Measurements from ENCODE around the gene POM121C.
"Not testable (repeated sequence)": the region's sequence is repeated elsewhere in the genome, so short reads cannot be mapped to it uniquely, and the experiment has no call there.

POM121C gene

DNA sequence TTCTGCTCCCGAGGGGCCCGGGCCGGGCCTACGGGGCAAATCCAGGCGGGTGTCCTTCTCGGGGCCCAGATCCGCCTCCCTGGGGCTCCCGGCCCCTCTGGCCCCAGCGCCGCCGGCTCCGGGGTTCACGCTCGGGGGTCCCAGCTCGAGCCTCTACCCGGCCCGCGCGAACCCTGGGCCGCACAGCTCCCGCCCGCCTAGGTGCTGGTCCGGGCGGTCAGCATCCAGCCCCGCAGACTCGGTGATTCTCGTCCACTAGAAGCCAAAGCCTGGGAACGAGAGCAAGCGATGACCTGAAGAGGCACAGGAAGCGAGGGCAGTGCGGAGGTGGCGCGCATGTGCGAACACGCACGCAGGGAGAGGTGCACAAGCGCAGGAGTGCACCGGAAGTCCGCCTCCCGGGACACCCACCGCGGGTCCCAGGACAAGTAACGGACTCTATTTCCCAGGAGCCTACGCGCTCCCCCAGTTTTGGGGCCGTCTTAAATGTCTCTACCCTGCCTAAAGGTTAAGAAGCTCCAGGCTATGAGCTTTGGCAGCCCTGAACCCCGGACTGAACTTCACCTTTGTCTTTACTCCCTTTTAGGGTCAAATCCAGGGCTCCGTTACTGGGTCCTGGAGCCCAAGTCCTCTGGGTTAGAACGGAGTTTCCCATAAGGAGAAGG is at the start of gene POM121C:
Gene POM121C (minus strand): TSS at position 321 of the 665 bp plus-strand sequence. CDS start 44,803 bp downstream, outside the sequence.
- peak; percentile 82 for DNase-seq

DNA sequence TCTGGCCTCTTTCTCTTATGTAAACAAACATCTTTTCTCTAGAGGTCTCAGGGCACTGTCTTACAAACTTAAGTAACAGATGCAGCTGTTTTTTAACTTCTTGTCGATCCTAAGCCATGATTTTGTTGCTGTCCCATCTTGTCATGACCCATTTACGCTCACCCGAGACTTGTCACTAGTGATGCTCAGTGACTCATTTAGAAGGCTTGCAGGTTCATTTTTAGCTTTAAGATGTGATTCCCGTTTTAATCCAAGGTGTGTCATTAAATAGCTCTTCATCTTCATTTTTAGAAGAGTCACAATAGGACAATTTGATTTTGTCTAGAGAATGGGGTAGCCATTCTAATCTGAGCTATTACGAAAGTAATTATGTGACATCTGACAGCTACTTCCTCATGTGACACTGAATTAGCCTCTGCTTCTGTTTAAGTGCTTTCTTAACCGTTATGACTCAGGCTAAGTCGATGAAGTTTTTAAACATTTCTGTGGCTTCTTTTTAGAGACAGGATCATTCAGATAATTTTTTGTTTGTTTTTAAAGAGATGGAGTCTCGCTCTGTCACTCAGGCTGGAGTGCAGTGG is 48.7 kb upstream of the POM121C start:
- no peak for DNase-seq

GRCh38 chr7:75533926-75534325 is 47.8 kb upstream of the POM121C start:
- no peak for DNase-seq

DNA sequence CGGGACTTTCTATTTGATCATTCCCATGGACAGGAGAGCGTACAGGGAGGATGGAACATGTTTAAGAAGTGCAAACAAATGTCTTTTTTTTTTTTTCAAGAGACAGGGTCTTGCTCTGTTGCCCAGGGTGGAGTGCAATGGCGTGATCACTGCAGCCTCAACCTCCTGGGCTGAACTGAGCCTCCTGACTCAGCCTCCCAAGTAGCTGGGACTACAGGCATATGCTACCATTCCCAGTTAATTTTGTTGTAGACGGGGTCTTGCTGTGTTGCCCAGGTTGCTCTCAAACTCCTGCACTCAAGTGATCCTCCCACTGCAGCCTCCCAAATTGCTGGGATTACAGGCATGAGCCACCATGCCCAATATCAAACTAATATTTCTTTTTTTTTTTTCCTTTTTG is 46.5 kb upstream of the POM121C start:
- no peak for DNase-seq

- DNase-seq, result no peak
Observed at GRCh38 chr7:75531359-75531821, 45.3 kb upstream of the POM121C start.

DNA sequence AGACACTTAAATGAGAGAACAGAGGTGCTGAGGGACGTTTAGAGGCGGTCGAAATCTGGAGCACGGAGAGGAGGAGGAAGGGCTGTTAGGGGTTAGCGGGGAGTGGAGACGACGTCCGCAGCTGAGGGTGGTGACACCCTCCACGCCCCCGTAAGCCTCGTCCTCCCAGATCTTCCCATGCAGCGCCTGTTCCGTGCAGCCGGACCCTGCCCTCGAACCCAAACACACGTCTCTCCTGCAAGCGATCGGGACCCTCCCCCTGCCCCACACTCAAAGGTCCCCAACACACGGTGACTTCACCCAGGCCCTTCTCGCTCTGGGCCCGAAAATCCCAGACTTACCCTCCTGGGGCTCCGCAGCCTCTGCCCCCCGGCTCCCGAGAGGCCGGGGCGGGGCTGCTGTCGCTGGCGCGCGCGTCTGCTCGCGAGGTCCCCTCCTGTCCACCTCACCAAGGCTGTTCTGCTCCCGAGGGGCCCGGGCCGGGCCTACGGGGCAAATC is 41.2 kb upstream of the POM121C start:
- DNase-seq, result not testable (repeated sequence)

GRCh38 chr7:75521727-75522126 is 35.6 kb upstream of the POM121C start:
- not testable (repeated sequence) for DNase-seq

DNA sequence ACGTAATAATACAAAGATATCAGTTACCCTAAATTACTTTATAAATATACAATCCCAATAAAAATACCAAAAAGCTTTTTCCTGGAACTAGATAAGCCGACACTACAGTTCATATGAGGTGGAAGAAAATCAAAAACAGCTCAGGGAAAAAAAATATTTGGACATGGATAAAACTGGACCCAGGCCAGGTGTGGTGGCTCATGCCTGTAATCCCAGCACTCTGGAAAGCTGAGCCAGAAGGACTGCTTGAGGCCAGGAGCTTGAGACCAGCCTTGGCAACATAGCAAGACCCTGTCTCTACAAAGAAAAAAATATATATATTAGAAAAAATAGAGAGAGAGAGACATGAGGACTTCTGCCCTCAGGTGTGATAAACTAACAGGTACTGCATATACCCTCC is 32.7 kb upstream of the POM121C start:
- not testable (repeated sequence) for DNase-seq

DNA sequence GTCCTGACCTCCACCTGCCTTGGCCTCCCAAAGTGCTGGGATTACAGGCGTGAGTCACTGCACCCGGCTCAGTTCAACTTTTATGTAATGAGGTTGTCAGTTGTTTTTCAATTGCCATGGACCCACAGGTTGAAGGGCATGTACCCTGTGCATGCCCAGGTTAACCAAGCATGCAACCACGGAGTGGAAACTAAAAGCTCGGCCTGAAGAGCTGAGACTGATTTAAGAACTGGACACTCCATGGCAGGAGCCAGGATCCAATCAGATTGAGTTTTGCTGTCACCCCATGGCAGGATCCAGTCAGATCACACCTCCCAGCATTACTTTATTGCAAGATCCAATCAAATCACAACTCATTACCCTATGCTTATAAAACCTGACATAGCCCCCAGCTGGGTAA is 22.9 kb upstream of the POM121C start:
- DNase-seq, result not testable (repeated sequence)

- DNase-seq, result not testable (repeated sequence)
Observed at GRCh38 chr7:75492020-75492419, 5.9 kb upstream of the POM121C start, which contains the start of gene SPDYE5. Gene SPDYE5, plus strand, starts transcription at chr7:75492320. Its CDS starts 1,728 bp downstream, at chr7:75494048.

GRCh38 chr7:75485355-75485978 is 632 bp downstream of the POM121C start:
- peak; percentile 17 for DNase-seq

GRCh38 chr7:75480313-75480712 is 5.8 kb downstream of the POM121C start:
- DNase-seq, result not testable (repeated sequence)

- not testable (repeated sequence) for DNase-seq
Observed at GRCh38 chr7:75477457-75477856, 8.6 kb downstream of the POM121C start.

GRCh38 chr7:75470166-75470565 is 15.9 kb downstream of the POM121C start:
- not testable (repeated sequence) for DNase-seq

DNA sequence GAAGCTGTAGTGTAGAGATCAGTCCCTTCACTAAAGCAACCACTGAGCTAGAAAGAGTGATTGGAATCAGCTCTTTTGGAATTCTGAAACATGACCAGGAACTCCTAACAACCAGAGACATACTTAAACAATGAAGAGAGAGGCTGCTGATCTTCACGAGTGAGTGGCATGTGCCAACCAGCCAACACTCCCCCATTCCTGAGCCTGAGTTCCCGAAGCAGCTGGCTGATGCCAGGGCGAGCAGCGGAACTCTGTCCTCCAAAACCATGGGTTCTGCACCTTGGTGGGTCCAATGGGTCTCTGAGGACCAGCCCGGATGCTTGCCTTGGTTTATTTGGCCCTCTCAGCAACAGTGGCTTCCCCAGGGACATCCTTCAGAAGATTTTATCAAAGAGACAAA is 25.6 kb downstream of the POM121C start:
- not testable (repeated sequence) for DNase-seq

DNA sequence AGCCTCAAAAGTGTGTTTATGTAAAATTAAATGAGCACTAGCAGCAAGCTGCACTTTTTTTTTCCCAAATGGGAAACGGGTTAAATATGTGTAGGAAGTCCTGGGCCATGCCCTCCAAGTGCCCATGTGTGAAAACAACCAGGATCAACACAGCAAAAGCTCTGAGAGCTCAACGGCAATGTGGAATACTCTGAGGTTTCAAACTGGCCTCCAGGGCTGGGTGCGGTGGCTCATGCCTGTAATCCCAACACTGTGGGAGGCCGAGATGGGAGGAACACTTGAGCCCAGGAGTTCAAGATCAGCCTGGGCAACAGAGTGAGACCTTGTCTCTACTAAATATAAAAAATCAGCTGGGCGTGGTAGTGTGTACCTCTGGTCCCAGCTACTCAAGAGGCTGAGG is 28.1 kb downstream of the POM121C start:
- not testable (repeated sequence) for DNase-seq

DNA sequence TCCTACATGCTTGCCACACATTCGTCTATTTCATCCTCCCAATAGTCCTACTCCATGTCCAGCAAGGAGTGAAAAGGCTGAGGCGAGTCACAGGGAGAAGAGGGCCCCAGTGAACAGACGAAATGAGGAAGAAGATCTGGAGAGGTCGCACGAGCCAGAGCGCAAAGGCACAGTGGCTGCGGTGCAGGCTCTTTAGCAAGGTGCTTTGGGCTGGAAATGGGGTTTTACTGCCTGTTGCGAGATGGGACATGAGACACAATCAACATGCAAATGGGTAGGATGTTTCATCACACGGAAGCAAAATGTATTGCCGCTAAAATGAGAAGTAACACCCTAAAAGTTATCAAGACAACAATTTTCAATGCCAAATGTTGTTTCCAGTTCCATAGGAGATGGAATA is 29.7 kb downstream of the POM121C start:
- not testable (repeated sequence) for DNase-seq

- not testable (repeated sequence) for DNase-seq
Observed at GRCh38 chr7:75452494-75452955, 33.6 kb downstream of the POM121C start.

DNA sequence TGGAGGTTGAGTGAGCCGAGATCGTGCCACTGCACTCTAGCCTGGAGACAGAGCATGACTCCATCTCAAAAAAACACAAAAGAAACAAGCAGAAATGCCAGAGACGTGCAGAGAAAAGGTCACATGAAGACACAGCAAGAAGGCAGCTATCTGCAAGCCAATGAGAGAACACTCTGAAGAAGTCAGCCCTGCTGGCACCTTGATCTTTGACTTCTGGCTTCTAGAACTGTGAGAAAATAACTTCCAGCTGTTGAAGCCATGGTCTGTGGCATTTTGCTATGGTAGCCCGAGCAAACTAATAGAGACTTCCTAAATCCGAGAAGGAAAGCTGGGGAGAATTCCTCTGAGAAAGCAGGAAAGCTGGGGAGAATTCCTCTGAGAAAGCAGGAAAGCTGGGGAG is 36.2 kb downstream of the POM121C start:
- DNase-seq, result not testable (repeated sequence)

GRCh38 chr7:75442465-75443111 is 43.5 kb downstream of the POM121C start:
- peak; percentile 67 for DNase-seq

- DNase-seq, result not testable (repeated sequence)
Observed at GRCh38 chr7:75442101-75442464, 44.0 kb downstream of the POM121C start.

- DNase-seq, result not testable (repeated sequence)
Observed at GRCh38 chr7:75439000-75439399, 47.1 kb downstream of the POM121C start.

DNA sequence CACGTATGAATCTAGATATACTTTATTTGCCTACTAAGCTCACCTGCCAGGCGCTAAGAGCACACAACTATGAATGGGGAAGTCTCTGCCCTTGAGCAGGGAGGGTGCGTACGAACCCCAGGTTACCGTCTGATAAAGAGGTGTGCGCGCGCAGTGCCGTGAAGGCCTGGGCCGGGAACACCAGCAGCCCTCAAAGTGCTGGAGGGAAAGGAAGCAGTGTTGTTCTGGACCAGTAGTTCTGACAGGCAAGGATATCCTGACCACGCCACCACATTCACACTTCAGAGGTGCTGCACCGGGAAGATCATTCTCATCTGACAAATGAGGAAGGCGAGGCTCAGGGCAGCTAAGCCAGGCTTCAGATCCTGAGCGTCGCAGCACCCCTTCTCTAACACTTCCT is 62.6 kb downstream of the POM121C start:
- DNase-seq, result not testable (repeated sequence)
